Thyroid gland (tissue), 4 donors: Measurements from ENCODE around the gene FOXP1.

Source experiments
- POLR2A ChIP-seq, 2 donors: fragments of 450-650 bp; IDR thresholded peaks; one replicate each; pipeline ENCODE4 v1.6.1; 2017; ENCODE audit warnings: antibody characterized with exemption in 2 of 2, mild to moderate bottlenecking in 2 of 2, moderate library complexity in 1 of 2
- TF ChIP-seq, protein P1 (sequence below), 6 experiments: fragments of 200-600 bp in 3 of 6; fragments of 450-650 bp in 3 of 6; sonication (generic) in 3 of 6; IDR thresholded peaks; one replicate each; pipeline ENCODE4 v1.5.1; 2016 to 2019; ENCODE audit warnings: antibody characterized with exemption in 6 of 6, mild to moderate bottlenecking in 2 of 6, inconsistent platforms in 1 of 6, moderate library complexity in 1 of 6

DNA sequence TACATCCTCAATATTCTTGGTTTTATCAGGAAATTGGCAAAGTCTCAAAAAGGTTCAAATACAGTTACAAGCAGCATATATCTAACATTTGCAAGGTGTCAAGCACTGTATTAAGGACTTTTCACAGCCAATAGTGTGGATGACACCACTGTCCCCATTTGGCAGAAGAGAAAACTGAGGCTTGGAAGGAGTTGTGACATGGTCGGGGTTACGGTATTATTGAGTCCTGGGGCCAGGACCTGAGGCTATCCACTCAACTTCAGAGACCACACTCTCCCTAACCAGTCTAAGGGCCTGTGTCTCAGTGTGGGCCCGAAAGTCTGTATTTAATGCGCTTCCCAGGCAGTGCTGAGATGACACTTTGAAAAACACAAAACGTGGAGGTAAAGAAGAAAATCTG, 99.1 kb downstream of the FOXP1 start:
- TF ChIP-seq, protein P1, sequence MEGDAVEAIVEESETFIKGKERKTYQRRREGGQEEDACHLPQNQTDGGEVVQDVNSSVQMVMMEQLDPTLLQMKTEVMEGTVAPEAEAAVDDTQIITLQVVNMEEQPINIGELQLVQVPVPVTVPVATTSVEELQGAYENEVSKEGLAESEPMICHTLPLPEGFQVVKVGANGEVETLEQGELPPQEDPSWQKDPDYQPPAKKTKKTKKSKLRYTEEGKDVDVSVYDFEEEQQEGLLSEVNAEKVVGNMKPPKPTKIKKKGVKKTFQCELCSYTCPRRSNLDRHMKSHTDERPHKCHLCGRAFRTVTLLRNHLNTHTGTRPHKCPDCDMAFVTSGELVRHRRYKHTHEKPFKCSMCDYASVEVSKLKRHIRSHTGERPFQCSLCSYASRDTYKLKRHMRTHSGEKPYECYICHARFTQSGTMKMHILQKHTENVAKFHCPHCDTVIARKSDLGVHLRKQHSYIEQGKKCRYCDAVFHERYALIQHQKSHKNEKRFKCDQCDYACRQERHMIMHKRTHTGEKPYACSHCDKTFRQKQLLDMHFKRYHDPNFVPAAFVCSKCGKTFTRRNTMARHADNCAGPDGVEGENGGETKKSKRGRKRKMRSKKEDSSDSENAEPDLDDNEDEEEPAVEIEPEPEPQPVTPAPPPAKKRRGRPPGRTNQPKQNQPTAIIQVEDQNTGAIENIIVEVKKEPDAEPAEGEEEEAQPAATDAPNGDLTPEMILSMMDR (IDR thresholded peaks at IDR 0.05), result no peak
- no peak for TF ChIP-seq POLR2A (IDR thresholded peaks at IDR 0.05)
